IPS-15b (cell line): ENCODE measurements around the gene PSKH1.

Experiments used
- H3K27me3 ChIP-seq: one replicate; pipeline ENCODE4 v1.6.1; 2013; ENCODE audit warnings: low read length; ENCODE audit not compliant: control insufficient read depth, insufficient read depth
- H3K36me3 ChIP-seq: one replicate; pipeline ENCODE4 v1.6.1; 2013; ENCODE audit warnings: low read length; ENCODE audit not compliant: control insufficient read depth, insufficient read depth
- H3K4me1 ChIP-seq: one replicate; pipeline ENCODE4 v1.6.1; 2013; ENCODE audit warnings: mild to moderate bottlenecking, low read length; ENCODE audit not compliant: control insufficient read depth, insufficient read depth
- H3K4me3 ChIP-seq: one replicate; pipeline ENCODE4 v1.5.1; 2013; ENCODE audit warnings: low read depth, low read length
- H3K9ac ChIP-seq: one replicate; pipeline ENCODE4 v1.6.1; 2013; ENCODE audit warnings: low read depth, mild to moderate bottlenecking, low read length
- H3K9me3 ChIP-seq: one replicate; pipeline ENCODE4 v1.6.1; 2013; ENCODE audit warnings: mild to moderate bottlenecking, low read length; ENCODE audit not compliant: control insufficient read depth, insufficient read depth

PSKH1 gene

DNA sequence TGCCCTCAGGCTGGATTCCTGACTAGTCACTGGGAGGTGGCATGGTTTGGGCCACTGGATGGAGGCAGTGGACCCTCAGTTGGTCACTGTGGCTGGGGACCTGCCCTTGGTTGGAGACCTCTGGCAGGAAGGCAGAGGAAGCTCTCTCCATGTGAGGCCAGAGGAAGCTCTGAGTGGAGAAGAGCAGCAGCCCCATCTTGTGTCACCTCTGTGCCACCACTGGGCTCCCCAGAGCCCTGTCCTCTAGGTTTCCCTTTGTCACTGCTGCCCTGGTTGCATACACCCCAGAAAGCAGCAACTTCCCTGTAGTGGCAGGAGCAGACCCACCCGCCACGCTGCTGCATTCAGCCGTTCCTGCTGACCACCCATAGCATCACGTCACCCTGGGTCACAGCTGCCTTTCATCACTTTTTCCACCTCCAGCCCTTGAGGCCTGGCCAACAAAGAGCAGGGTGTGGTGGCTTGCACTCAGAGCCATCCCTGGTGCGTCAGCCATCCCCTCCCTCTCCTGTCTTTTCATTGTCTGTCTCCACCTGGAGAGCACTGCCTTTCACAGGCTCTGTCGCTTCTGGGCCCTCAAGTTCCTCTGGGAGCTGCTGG is 26.7 kb downstream of the PSKH1 start:
- Histone ChIP-seq H3K27me3 (no peaks in the 10 kb centered on the region), H3K9me3 (no peaks in the 10 kb centered on the region), H3K36me3 (peaks cover 14% of the 10 kb centered on the region), H3K9ac (no peak overlapping the region), H3K4me3 (no peak overlapping the region), H3K4me1 (peaks cover 5% of the 10 kb centered on the region)

DNA sequence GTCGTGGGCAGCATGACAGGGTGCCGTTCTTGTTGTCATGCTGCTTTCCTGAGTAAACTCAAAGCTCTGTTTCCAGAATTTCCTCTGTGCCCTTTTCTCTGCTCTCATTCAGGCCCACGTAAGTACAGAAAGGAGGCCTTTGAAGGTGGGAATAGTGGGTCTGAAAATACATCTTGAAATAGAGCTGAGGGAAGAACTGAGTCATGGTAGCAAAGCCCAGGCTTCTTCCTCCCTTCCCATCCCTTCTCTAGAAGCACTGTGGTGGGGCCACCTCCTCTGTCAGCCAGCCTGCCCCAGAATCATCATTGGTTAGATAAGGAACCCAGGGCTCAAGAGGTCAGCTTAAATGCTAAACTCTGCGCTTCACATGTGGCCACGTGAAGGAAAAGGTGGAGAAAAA is 29.2 kb downstream of the PSKH1 start:
- Histone ChIP-seq H3K9ac (no peak overlapping the region), H3K4me3 (no peak overlapping the region), H3K4me1 (no peaks in the 10 kb centered on the region), H3K36me3 (peaks cover 9% of the 10 kb centered on the region), H3K9me3 (no peaks in the 10 kb centered on the region), H3K27me3 (no peaks in the 10 kb centered on the region)

GRCh38 chr16:67922740-67923139 is 29.7 kb downstream of the PSKH1 start:
- H3K4me3 ChIP-seq = no peak overlapping the region
- peaks cover 12% of the 10 kb centered on the region for H3K36me3 ChIP-seq
- no peaks in the 10 kb centered on the region for H3K27me3 ChIP-seq
- H3K9me3 ChIP-seq = no peaks in the 10 kb centered on the region
- H3K9ac ChIP-seq = no peak overlapping the region
- H3K4me1 ChIP-seq = no peaks in the 10 kb centered on the region

DNA sequence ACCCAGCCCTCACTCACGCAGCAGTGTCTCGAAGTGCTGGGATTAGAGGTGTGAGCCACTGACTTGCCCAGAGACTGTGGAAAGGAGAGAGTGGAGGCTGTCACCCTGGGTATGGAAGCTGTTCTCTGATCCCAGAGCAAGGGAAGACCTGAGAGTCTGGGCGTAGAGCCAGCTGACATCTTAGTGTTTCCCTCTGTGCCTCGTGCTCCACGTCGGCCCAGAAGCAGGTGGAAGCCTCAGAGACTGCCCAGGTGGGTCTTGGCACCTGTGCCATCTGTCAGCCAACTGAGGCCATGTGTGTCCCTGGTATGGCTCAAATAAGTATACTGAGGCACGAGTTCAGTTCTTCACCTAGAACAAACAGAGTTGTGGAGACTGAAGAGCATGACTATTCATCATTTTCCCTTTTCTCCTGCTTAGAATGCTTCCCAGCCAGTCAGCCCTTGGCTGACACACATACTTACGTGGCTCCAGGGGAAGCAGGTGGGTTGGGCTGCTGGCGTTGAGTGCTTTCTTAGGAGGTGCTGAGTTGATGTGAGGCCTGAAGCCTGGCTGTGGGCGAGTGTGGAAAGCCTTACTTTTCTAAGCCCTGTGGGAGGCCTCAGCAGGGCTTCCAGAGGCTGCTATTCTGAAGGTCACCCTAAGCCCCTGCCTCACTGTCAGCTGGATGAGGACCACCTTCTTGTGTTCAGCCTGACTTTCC is 30.5 kb downstream of the PSKH1 start:
- H3K36me3 ChIP-seq = peaks cover 12% of the 10 kb centered on the region
- no peaks in the 10 kb centered on the region for H3K4me1 ChIP-seq
- no peak overlapping the region for H3K9ac ChIP-seq
- no peak overlapping the region for H3K4me3 ChIP-seq
- H3K9me3 ChIP-seq = no peaks in the 10 kb centered on the region
- no peaks in the 10 kb centered on the region for H3K27me3 ChIP-seq

DNA sequence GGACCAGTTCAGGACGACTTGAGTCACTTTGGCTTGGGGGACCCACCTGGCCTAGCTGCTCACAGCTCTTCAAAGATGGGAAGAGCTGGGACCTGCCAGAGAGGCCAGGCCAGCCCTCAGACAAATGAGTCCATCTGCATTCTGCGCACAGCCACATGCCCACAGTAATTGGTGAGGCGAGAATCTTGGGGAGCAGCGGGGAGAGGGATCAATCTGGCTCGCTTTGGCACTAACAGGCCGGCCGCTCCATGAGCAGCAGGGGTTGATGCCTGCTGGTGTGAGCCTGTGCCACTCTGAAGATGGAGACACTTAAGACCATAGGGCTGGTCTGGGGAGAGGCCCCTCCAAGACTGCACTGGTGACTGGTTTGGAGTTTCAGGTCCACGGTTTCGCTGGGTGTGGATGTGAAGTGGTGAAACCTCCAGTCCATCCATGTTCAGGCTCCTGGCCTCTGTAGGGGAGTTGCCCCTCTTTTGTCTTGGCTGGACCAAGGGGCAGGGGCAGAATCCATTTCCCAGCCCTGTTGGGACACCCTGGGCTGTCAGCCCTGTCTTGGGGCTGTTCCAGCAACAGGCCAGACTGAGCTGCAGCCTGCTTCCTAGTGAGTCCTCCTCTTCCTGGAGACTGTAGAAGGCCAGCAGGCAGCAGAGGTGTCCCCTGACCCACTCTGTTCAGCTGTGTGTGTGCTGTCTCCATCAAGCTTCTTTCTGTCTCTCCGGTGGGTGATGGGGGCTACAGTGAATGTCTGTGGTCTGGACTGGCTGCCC is 31.3 kb downstream of the PSKH1 start:
- peaks cover 14% of the 10 kb centered on the region for H3K36me3 ChIP-seq

GRCh38 chr16:67926181-67926750 is 33.2 kb downstream of the PSKH1 start:
- Histone ChIP-seq H3K36me3 (peaks cover 21% of the 10 kb centered on the region), H3K9me3 (no peaks in the 10 kb centered on the region), H3K27me3 (no peaks in the 10 kb centered on the region), H3K9ac (no peak overlapping the region), H3K4me1 (no peaks in the 10 kb centered on the region), H3K4me3 (no peak overlapping the region)

More for the DNA sequence above, 31.3 kb downstream of the PSKH1 start:
- no peaks in the 10 kb centered on the region for H3K27me3 ChIP-seq
- H3K9me3 ChIP-seq = no peaks in the 10 kb centered on the region
- H3K9ac ChIP-seq = no peak overlapping the region
- H3K4me1 ChIP-seq = no peaks in the 10 kb centered on the region
- no peak overlapping the region for H3K4me3 ChIP-seq

DNA sequence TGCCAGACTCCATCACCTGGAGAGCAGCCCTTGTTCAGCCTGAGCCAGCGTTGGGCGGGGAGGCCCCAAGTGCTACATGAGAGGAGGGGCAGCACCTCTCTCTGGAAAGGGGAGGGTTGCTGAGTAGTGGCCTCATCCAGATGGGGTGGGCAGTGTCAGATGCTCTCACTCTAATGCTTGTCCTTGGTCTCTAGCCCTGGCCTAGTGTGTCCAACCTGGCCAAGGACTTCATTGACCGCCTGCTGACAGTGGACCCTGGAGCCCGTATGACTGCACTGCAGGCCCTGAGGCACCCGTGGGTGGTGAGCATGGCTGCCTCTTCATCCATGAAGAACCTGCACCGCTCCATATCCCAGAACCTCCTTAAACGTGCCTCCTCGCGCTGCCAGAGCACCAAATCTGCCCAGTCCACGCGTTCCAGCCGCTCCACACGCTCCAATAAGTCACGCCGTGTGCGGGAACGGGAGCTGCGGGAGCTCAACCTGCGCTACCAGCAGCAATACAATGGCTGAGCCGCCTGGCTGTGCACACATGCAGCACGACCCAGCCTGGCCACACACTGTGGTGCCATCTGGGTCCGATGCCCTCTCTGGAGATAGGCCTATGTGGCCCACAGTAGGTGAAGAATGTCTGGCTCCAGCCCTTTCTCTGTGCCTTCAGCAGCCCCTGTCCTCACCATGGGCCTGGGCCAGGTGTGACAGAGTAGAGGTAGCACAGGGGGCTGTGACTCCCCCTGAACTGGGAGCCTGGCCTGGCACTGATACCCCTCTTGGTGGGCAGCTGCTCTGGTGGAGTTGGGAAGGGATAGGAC is 34.3 kb downstream of the PSKH1 start:
- Histone ChIP-seq H3K27me3 (no peaks in the 10 kb centered on the region), H3K36me3 (peaks cover 22% of the 10 kb centered on the region), H3K4me1 (no peaks in the 10 kb centered on the region), H3K4me3 (no peak overlapping the region), H3K9me3 (no peaks in the 10 kb centered on the region), H3K9ac (no peak overlapping the region)

DNA sequence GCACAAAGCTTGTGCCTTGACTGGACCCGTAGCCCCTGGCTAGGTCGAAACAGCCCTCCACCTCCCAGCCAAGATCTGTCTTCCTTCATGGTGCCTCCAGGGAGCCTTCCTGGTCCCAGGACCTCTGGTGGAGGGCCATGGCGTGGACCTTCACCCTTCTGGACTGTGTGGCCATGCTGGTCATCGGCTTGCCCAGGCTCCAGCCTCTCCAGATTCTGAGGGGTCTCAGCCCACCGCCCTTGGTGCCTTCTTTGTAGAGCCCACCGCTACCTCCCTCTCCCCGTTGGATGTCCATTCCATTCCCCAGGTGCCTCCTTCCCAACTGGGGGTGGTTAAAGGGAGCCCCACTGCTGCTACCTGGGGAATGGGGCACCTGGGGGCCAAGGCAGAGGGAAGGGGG is 35.1 kb downstream of the PSKH1 start:
- Histone ChIP-seq H3K27me3 (no peaks in the 10 kb centered on the region), H3K36me3 (peaks cover 24% of the 10 kb centered on the region), H3K4me1 (no peaks in the 10 kb centered on the region), H3K4me3 (no peak overlapping the region), H3K9ac (no peak overlapping the region), H3K9me3 (no peaks in the 10 kb centered on the region)

- H3K9ac ChIP-seq = no peak overlapping the region
- no peaks in the 10 kb centered on the region for H3K9me3 ChIP-seq
- no peak overlapping the region for H3K4me3 ChIP-seq
- no peaks in the 10 kb centered on the region for H3K4me1 ChIP-seq
- no peaks in the 10 kb centered on the region for H3K27me3 ChIP-seq
- H3K36me3 ChIP-seq = peaks cover 24% of the 10 kb centered on the region
Observed at GRCh38 chr16:67928561-67929364, 35.7 kb downstream of the PSKH1 start.

DNA sequence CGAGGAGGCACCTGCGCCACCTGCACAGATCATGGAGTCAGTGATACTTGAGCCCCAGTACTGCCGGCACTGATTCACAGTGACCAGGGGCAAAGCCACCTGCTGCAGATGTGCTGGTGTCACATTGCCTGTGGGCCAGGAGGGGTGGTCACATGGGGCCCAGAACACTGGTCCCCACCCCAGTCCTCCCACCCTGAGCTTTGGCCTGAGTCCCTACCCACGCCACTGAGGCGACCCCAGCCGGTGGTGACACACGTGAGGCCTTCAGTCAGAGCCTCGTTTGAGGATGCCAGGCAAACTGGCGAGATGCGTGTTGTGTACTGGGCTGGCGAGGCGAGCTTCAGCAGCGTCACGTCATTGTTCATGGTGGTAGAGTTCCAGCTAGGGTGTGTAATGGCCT is 37.1 kb downstream of the PSKH1 start:
- Histone ChIP-seq H3K9ac (no peak overlapping the region), H3K4me1 (peaks cover 4% of the 10 kb centered on the region), H3K4me3 (no peak overlapping the region), H3K27me3 (no peaks in the 10 kb centered on the region), H3K36me3 (peaks cover 21% of the 10 kb centered on the region), H3K9me3 (no peaks in the 10 kb centered on the region)
